SK-N-DZ (cell line): ENCODE measurements around the gene KIAA0232.
A peak's percentile ranks its signal among the peaks of the same experiment; 100 is the strongest.
"Not testable (repeated sequence)": the region's sequence is repeated elsewhere in the genome, so short reads cannot be mapped to it uniquely, and the experiment has no call there.

Experiments used
- DNase-seq: peaks from one replicate; pipeline ENCODE4 v3.0.0-alpha.2; 2015; ENCODE audit warnings: low spot score

Gene KIAA0232

GRCh38 chr4:6881908-6882307, 99.4 kb downstream of the KIAA0232 start:
- DNase-seq, result no peak

- DNase-seq, result no peak
Observed at GRCh38 chr4:6884341-6884870, 101.9 kb downstream of the KIAA0232 start.

- DNase-seq, result no peak
Observed at GRCh38 chr4:6885953-6886557, 103.5 kb downstream of the KIAA0232 start.

GRCh38 chr4:6886886-6887285, 104.4 kb downstream of the KIAA0232 start:
- DNase-seq, result no peak

GRCh38 chr4:6887591-6888371, 105.3 kb downstream of the KIAA0232 start:
- DNase-seq, result no peak

GRCh38 chr4:6888506-6889071, 106.1 kb downstream of the KIAA0232 start:
- no peak for DNase-seq

GRCh38 chr4:6889101-6889735, 106.7 kb downstream of the KIAA0232 start:
- DNase-seq, result no peak

GRCh38 chr4:6889736-6890324, 107.3 kb downstream of the KIAA0232 start:
- no peak for DNase-seq

- DNase-seq, result no peak
Observed at GRCh38 chr4:6890358-6890757, 107.8 kb downstream of the KIAA0232 start.

- DNase-seq, result not testable (repeated sequence)
Observed at GRCh38 chr4:6890971-6891370, 108.4 kb downstream of the KIAA0232 start.

- DNase-seq, result no peak
Observed at GRCh38 chr4:6891436-6892170, 109.1 kb downstream of the KIAA0232 start.

- DNase-seq, result peak; percentile 68
Observed at GRCh38 chr4:6892190-6892908, 109.8 kb downstream of the KIAA0232 start.

- no peak for DNase-seq
Observed at GRCh38 chr4:6892909-6893202, 110.3 kb downstream of the KIAA0232 start.

GRCh38 chr4:6893449-6894085, 111.0 kb downstream of the KIAA0232 start:
- DNase-seq, result no peak

GRCh38 chr4:6894086-6894478, 111.6 kb downstream of the KIAA0232 start:
- no peak for DNase-seq

- no peak for DNase-seq
Observed at GRCh38 chr4:6894528-6895498, 112.3 kb downstream of the KIAA0232 start.

- DNase-seq, result no peak
Observed at GRCh38 chr4:6896035-6896434, 113.5 kb downstream of the KIAA0232 start.

- no peak for DNase-seq
Observed at GRCh38 chr4:6898763-6899162, 116.2 kb downstream of the KIAA0232 start.
